ENCODE data around the gene PBXIP1.

GRCh38 chr1:154964359-154964758 lies 8.5 kb upstream of the PBXIP1 start:
- TF ChIP-seq POLR2AphosphoS5 (IDR thresholded peaks at IDR 0.05; ENCODE audit: borderline replicate concordance, low read depth, low read length) (no peak), EZH2 (IDR thresholded peaks at IDR 0.05) (no peak), FOXP2 (optimal IDR thresholded peaks at IDR 0.05; ENCODE audit: control extremely low read depth, extremely low read length, insufficient read depth) (no peak)
